ENCODE data around the gene TBC1D10A.

- no peak for TF ChIP-seq POLR2A (IDR thresholded peaks at IDR 0.05)
- TF ChIP-seq, protein P1, sequence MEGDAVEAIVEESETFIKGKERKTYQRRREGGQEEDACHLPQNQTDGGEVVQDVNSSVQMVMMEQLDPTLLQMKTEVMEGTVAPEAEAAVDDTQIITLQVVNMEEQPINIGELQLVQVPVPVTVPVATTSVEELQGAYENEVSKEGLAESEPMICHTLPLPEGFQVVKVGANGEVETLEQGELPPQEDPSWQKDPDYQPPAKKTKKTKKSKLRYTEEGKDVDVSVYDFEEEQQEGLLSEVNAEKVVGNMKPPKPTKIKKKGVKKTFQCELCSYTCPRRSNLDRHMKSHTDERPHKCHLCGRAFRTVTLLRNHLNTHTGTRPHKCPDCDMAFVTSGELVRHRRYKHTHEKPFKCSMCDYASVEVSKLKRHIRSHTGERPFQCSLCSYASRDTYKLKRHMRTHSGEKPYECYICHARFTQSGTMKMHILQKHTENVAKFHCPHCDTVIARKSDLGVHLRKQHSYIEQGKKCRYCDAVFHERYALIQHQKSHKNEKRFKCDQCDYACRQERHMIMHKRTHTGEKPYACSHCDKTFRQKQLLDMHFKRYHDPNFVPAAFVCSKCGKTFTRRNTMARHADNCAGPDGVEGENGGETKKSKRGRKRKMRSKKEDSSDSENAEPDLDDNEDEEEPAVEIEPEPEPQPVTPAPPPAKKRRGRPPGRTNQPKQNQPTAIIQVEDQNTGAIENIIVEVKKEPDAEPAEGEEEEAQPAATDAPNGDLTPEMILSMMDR (IDR thresholded peaks at IDR 0.05), result no peak
Measured at GRCh38 chr22:30265823-30266444, 60.8 kb downstream of the TBC1D10A start.
